Measurements from ENCODE around the gene MYH15. TPM values are rescaled to one million over a fixed set of nuclear protein-coding genes. Genes with fewer than 3 reads are reported as not detected.

MYH15 gene
- total and polyA plus RNA-seq, 10 of the 15 experiments (the other 5 are each of a cell fraction or from before 2014, with no cell fraction given) = 0.05 to 0.27 (median 0.09) TPM; not detected in 1

DNA sequence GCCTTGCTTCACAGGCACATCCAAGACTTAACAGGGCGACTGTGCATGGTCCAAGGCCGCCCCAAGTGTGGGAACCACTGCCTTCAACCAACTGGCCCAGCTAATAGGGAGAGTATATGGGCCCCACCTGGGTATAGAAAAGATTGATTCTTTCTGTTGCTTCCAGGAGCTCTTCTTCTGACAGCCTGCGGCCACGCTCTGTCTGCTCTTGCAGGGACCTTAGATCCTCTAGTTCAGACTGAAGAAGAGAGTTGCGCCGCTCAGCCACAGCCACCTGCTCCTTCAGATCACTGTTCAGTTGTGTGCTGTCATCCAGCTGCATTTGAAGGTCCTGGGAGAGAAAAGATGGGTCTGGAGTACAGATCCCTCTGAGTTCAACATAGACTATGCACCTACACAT, 111.9 kb downstream of the MYH15 start:
- WGBS (ENCODE audit: insufficient coverage, insufficient replicate concordance, low lambda C conversion rate, missing lambda C conversion rate) = 75% methylated on average over 6 of the region's 6 CpGs
- no peak overlapping the region for H3K9ac ChIP-seq (ENCODE audit: control insufficient read depth, insufficient read depth, low read length)
- RAD21 ChIA-PET (ENCODE audit: unreplicated experiment) = no interaction called here
- no peaks in the 10 kb centered on the region for H4K20me1 ChIP-seq (ENCODE audit: control insufficient read depth, insufficient read depth)
- DNase-seq (ENCODE audit: low read depth, low spot score) (no peak), FAIRE-seq (no peak), ATAC-seq (no peak)
- H2AFZ ChIP-seq (ENCODE audit: control insufficient read depth, low read depth, low read length) = no peak overlapping the region
- H3K4me3 ChIP-seq = no peak overlapping the region
- no peak overlapping the region for H3K27ac ChIP-seq (ENCODE audit: control insufficient read depth, insufficient read depth)
- no peaks in the 10 kb centered on the region for H3K36me3 ChIP-seq (ENCODE audit: control insufficient read depth in 2 of 2, insufficient read depth in 2 of 2, low read length in 1 of 2)
- H3K4me2 ChIP-seq (ENCODE audit: control insufficient read depth, insufficient read depth) = no peak overlapping the region
- intact Hi-C loops (cut with micrococcal nuclease; ENCODE audit: unreplicated experiment) = no loop called here
- H3K79me2 ChIP-seq (ENCODE audit: control insufficient read depth, insufficient read depth, low read length) = no peaks in the 10 kb centered on the region
- SMC1A ChIA-PET (ENCODE audit: uncharacterized antibody, unreplicated experiment) = no interaction called here
- H3K9me3 ChIP-seq (replicated peaks; ENCODE audit: control insufficient read depth, insufficient read depth, low read length) = no peaks in the 10 kb centered on the region
- no TSS peak for BruUV-seq (replicated peaks)
- in situ Hi-C loops (cut with MboI) = no loop called here
- H3K4me1 ChIP-seq (ENCODE audit: control insufficient read depth, insufficient read depth, low read length) = no peaks in the 10 kb centered on the region
- CTCF ChIA-PET = interaction anchor here (0.9 kb wide), 1 partner anchor 245 kb away, joined by 3 read pairs; no protein-coding TSS in a partner anchor
- POLR2A ChIA-PET = no interaction called here
- H3K27me3 ChIP-seq (replicated peaks in 1 of 2; ENCODE audit: control insufficient read depth in 2 of 2, insufficient read depth in 2 of 2, low read length in 1 of 2) = no peaks in the 10 kb centered on the region
- no peak for TF ChIP-seq CHD4 (IDR thresholded peaks at IDR 0.05)
- TF ChIP-seq, protein P1, sequence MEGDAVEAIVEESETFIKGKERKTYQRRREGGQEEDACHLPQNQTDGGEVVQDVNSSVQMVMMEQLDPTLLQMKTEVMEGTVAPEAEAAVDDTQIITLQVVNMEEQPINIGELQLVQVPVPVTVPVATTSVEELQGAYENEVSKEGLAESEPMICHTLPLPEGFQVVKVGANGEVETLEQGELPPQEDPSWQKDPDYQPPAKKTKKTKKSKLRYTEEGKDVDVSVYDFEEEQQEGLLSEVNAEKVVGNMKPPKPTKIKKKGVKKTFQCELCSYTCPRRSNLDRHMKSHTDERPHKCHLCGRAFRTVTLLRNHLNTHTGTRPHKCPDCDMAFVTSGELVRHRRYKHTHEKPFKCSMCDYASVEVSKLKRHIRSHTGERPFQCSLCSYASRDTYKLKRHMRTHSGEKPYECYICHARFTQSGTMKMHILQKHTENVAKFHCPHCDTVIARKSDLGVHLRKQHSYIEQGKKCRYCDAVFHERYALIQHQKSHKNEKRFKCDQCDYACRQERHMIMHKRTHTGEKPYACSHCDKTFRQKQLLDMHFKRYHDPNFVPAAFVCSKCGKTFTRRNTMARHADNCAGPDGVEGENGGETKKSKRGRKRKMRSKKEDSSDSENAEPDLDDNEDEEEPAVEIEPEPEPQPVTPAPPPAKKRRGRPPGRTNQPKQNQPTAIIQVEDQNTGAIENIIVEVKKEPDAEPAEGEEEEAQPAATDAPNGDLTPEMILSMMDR (IDR thresholded peaks at IDR 0.05 in 2 of 3, conservative IDR thresholded peaks at IDR 0.05 in 1 of 3; ENCODE audit: control insufficient read depth in 2 of 3, extremely low read depth in 1 of 3, insufficient read depth in 1 of 3, low read depth in 3 of 3, low read length in 3 of 3) = no peak
- no peak for TF ChIP-seq RBBP5 (conservative IDR thresholded peaks at IDR 0.05)
- no peak for TF ChIP-seq CREB1 (IDR thresholded peaks at IDR 0.05; ENCODE audit: low read depth)
- no peak for TF ChIP-seq NFIC (IDR thresholded peaks at IDR 0.05; ENCODE audit: low read depth, low read length)
- TF ChIP-seq GABPA (IDR thresholded peaks at IDR 0.05; ENCODE audit: low read depth) = no peak
- TF ChIP-seq, protein P2, sequence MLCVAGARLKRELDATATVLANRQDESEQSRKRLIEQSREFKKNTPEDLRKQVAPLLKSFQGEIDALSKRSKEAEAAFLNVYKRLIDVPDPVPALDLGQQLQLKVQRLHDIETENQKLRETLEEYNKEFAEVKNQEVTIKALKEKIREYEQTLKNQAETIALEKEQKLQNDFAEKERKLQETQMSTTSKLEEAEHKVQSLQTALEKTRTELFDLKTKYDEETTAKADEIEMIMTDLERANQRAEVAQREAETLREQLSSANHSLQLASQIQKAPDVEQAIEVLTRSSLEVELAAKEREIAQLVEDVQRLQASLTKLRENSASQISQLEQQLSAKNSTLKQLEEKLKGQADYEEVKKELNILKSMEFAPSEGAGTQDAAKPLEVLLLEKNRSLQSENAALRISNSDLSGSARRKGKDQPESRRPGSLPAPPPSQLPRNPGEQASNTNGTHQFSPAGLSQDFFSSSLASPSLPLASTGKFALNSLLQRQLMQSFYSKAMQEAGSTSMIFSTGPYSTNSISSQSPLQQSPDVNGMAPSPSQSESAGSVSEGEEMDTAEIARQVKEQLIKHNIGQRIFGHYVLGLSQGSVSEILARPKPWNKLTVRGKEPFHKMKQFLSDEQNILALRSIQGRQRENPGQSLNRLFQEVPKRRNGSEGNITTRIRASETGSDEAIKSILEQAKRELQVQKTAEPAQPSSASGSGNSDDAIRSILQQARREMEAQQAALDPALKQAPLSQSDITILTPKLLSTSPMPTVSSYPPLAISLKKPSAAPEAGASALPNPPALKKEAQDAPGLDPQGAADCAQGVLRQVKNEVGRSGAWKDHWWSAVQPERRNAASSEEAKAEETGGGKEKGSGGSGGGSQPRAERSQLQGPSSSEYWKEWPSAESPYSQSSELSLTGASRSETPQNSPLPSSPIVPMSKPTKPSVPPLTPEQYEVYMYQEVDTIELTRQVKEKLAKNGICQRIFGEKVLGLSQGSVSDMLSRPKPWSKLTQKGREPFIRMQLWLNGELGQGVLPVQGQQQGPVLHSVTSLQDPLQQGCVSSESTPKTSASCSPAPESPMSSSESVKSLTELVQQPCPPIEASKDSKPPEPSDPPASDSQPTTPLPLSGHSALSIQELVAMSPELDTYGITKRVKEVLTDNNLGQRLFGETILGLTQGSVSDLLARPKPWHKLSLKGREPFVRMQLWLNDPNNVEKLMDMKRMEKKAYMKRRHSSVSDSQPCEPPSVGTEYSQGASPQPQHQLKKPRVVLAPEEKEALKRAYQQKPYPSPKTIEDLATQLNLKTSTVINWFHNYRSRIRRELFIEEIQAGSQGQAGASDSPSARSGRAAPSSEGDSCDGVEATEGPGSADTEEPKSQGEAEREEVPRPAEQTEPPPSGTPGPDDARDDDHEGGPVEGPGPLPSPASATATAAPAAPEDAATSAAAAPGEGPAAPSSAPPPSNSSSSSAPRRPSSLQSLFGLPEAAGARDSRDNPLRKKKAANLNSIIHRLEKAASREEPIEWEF (IDR thresholded peaks at IDR 0.05; ENCODE audit: insufficient replicate concordance, low read depth, low read length) = no peak
- TF ChIP-seq JUNB (IDR thresholded peaks at IDR 0.05) = no peak
- no peak for TF ChIP-seq GATAD2B (conservative IDR thresholded peaks at IDR 0.05; ENCODE audit: low read depth)
- TF ChIP-seq RUNX3 (IDR thresholded peaks at IDR 0.05; ENCODE audit: low read length) = no peak
- no peak for TF ChIP-seq CHD1 (IDR thresholded peaks at IDR 0.05; ENCODE audit: low read depth, low read length)
- TF ChIP-seq MYB (IDR thresholded peaks at IDR 0.05; ENCODE audit: borderline replicate concordance, low read depth, low read length) = no peak
- TF ChIP-seq MTA3 (IDR thresholded peaks at IDR 0.05; ENCODE audit: borderline replicate concordance, low read length) = no peak
- TF ChIP-seq, protein P3, sequence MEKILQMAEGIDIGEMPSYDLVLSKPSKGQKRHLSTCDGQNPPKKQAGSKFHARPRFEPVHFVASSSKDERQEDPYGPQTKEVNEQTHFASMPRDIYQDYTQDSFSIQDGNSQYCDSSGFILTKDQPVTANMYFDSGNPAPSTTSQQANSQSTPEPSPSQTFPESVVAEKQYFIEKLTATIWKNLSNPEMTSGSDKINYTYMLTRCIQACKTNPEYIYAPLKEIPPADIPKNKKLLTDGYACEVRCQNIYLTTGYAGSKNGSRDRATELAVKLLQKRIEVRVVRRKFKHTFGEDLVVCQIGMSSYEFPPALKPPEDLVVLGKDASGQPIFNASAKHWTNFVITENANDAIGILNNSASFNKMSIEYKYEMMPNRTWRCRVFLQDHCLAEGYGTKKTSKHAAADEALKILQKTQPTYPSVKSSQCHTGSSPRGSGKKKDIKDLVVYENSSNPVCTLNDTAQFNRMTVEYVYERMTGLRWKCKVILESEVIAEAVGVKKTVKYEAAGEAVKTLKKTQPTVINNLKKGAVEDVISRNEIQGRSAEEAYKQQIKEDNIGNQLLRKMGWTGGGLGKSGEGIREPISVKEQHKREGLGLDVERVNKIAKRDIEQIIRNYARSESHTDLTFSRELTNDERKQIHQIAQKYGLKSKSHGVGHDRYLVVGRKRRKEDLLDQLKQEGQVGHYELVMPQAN (conservative IDR thresholded peaks at IDR 0.05) = no peak
- TF ChIP-seq BRCA1 (IDR thresholded peaks at IDR 0.05; ENCODE audit: low read depth, low read length) = no peak
- TF ChIP-seq, protein P4, sequence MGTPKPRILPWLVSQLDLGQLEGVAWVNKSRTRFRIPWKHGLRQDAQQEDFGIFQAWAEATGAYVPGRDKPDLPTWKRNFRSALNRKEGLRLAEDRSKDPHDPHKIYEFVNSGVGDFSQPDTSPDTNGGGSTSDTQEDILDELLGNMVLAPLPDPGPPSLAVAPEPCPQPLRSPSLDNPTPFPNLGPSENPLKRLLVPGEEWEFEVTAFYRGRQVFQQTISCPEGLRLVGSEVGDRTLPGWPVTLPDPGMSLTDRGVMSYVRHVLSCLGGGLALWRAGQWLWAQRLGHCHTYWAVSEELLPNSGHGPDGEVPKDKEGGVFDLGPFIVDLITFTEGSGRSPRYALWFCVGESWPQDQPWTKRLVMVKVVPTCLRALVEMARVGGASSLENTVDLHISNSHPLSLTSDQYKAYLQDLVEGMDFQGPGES (IDR thresholded peaks at IDR 0.05) = no peak

Data from GM12878 (cell line).